H4 (cell line): Measurements from ENCODE around the gene CCBE1. TPM values are rescaled to one million over a fixed set of nuclear protein-coding genes. Genes with fewer than 3 reads are reported as not detected.

Experiments used
- DNase-seq: peaks from one replicate; pipeline ENCODE4 v3.0.0-alpha.2; 2015; ENCODE audit warnings: low spot score
- total RNA-seq: library from RNA; depleted of rRNA; stranded (reverse); fragments of >200 nt; shearing (Covaris generic); gene quantifications from 2 replicates; pipeline ENCODE4 v1.2.3, GENCODE V29; 2014; rRNA removed

The CCBE1 gene
- total RNA-seq, 1 experiment from 2014 or later, result not detected

GRCh38 chr18:59393381-59393780 lies 303.8 kb downstream of the CCBE1 start:
- no peak for DNase-seq

DNA sequence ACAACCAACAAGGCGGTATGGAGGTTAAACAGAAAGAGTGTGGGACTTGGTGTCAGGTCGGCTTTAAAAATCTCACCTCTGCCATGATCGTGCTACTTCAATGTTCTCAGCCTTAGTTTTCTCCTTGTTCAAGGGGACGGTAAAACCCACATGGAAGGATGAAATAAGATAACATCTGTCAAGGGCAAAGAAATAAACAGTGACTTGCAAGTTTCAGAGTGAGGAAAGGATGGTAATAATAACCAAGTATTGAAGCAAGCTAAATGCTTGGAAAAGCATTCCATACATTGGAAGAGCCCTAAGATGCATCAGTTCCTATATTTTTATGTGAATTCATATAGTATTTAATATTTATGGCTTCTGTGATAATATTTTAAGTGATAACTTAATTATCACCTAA lies 308.4 kb downstream of the CCBE1 start:
- DNase-seq, result no peak

GRCh38 chr18:59387687-59388565 lies 309.3 kb downstream of the CCBE1 start:
- DNase-seq, result no peak

GRCh38 chr18:59386909-59387686 lies 310.1 kb downstream of the CCBE1 start:
- DNase-seq, result no peak

DNA sequence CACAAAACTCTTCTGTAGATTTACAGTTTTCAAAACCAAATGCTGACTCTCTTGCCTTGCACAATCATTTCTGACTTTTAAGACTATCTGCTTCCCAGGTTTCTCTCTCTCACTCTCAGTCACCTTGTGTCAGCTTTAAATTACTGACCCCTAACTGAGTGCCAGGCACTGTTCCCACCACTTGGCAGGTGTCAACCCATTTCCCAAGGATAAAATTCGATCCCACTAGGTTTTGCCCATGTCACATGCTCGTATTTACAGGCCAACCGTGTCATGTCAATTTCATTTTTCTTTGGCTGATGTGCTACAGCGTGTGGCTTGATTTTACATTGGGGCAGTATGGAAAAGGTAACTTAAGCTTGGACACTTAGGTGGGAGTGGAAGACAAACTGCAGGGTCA lies 312.0 kb downstream of the CCBE1 start:
- no peak for DNase-seq

DNA sequence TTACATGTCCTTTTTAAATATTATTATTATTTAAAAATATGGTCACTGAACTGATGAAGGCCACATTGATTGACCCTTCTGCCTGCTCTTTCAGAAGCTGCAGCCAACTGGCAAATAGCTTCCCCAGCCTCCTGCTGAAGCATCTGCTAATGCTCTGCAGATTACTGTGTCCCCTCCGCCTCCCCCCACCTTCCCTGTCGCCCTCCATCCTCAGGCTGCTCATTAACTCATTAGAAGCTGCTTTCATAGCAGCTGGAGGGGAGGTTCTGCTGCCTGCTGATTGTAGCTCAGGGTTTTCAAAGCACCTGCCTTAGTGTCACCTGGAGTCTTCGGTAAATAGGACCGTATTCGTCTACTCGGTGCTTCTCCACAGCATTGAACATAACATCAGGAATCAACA lies 313.4 kb downstream of the CCBE1 start:
- DNase-seq, result no peak

DNA sequence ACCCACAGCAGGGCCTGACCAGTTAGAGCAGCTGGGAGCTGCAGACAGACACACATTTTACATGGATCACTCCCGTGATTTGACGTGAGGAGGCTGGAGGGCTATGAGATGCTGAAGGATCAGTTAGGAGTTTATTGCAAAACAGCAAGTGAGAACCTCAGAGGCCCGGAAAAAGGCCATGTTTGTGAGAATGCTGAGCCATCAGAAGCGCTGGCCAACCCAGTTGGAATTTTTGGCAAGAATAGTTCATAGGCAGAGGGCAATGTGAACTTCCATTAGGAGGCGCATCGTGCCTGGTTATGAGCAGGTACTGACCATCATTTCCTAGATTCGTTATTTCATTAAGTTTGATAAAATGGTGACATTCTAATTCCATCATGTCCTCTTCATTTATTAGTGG lies 314.8 kb downstream of the CCBE1 start:
- DNase-seq, result no peak

DNA sequence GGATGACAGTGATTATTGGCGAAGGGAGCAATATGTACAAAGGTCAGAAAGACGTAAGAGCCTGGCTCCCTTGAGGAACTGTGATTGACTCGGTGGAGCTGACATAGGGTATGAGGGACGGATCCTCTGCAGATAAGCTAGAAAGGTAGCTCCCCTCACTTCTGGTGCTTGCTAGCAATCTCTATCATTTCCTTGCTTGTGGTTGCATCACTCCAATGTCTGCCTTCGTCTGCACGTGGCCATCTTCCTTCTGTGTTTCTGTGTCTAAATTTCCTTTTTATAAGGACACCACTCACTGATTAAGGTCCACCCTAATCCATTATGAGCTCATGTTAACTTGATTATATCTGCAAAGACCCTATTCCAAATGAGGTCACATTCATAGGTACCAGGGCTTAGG lies 315.3 kb downstream of the CCBE1 start:
- DNase-seq, result no peak

Other genes with a start within 250 kb of the CCBE1 start
- gene PMAIP1, start 202.6 kb upstream of the CCBE1 start, total RNA-seq, result 52.4 and 64.3 TPM in 2 replicates